Stimulated activated CD4-positive, alpha-beta T cell treated with anti-CD3 and anti-CD28 coated beads, Interleukin-1b, Interleukin-23, amount 100 ng/mL, for 24 hours (primary cell): ENCODE results near the gene PTPRM.
"Not testable (repeated sequence)": the region's sequence is repeated elsewhere in the genome, so short reads cannot be mapped to it uniquely, and the experiment has no call there.

ENCODE experiments used
- DNase-seq, 4 experiments: peaks; one replicate each; pipeline ENCODE4 v3.0.0-alpha.2; 2020; ENCODE audit warnings: low read depth in 4 of 4, low spot score in 1 of 4

Gene PTPRM

DNA sequence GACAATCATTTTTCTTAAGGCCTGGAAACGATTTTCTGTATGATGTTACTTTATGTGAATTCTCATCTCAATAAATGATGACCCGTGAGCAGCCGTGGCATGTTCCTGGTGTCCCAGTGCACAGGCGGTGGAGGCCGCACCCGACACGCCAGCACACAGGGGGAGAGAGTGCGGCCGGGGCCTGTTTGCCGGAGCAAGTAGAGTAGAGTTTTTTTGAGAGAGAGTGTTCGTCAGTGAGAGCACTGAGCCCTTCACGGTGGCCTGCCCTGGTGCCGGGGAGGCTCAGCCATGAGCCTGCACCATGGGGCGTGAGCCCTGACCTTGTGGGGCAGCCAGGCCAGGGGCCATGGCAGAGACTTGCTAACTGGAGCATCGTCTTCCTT is 839.7 kb downstream of the PTPRM start:
- DNase-seq: no peak

DNA sequence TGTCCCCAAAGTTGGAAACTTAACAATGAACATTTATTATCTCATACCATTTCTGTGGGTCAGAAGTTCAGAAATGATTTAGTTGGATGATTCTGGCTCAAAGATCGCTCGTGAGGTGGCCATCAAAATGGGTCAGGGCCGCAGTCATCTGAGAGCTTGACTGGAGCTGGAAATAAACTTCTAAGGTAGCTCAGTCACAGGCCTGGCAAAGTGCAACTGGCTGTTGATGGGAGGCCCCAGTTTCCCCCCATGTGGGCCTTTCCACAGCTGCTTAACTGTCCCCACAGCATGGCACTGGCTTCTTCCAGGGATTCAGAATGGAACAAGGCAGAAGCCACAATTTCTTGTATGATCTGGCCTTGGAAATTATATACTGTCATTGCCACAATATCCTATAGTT is 842.0 kb downstream of the PTPRM start:
- no peak for DNase-seq

DNA sequence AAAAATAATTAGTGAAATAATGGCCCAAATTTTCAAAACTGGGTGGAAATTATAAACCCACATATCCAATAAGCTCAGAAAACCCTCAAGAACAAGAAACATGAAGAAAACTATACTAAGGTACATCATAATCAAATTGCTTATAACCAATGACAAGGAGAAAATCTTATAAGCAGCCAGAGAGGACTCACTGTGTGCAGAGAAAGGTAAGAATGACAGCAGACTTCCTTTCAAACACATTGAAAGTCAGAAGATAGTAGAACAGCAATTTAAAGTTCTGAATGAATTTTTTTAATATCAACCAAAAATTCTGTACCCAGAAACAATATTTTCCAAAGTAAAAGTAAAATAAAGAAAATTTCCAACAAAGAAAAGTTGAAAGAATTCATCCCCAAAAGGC is 844.4 kb downstream of the PTPRM start:
- no peak for DNase-seq

DNA sequence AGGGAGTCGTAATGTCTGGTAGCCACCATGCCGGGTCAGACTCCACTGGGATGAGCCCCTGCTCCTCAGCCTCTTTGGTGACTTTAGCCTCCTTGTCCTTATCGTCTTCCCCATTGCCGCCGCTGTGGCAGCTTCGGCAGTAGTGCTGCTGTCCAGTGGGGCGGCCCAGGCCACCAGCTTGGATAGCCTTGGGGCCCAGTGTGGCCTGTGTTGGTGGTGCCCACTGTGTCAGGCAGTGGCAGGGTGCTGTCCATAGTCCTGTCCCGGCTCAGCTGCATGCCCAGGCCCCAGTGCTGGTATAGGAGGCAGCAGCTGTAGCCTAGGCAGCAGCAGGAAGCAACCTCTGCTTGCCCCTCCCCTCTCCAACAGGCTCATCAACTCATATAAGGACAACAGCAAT is 845.0 kb downstream of the PTPRM start:
- DNase-seq: no peak

DNA sequence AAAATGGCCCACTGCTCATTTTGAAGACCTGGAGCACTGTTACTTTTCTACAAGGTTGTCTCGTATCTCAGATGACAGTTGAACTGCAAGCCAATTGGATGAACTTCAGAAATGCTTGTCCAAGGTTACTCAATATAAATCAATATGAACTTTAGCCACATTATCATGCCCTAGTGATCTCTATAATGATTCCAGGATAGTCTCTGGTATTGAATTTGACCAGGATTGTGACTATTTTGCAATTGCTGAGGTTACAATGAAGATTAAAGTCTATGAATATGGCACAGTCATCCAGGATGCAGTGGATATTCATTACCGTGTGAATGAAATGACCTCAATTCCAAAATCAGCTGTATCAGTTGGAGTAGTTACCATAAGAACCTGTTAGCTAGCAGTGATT is 846.1 kb downstream of the PTPRM start:
- DNase-seq: no peak

DNA sequence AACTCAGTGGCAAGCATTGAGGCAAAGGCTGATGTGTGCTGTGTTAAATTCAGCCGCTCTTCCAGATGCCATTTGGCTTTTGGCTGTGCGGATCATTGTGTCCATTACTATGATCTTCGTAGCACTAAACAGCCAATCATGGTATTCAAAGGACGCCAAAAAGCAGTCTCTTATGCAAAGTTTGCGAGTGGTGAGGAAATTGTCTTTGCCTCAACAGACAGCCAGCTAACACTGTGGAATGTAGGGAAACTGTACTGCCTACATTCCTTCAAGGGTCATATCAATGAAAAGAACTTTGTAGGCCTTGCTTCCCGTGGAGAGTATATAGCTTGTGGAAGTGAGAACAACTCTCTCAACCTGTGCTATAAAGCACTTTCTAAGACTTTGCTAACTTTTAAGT is 846.6 kb downstream of the PTPRM start:
- DNase-seq: no peak

DNA sequence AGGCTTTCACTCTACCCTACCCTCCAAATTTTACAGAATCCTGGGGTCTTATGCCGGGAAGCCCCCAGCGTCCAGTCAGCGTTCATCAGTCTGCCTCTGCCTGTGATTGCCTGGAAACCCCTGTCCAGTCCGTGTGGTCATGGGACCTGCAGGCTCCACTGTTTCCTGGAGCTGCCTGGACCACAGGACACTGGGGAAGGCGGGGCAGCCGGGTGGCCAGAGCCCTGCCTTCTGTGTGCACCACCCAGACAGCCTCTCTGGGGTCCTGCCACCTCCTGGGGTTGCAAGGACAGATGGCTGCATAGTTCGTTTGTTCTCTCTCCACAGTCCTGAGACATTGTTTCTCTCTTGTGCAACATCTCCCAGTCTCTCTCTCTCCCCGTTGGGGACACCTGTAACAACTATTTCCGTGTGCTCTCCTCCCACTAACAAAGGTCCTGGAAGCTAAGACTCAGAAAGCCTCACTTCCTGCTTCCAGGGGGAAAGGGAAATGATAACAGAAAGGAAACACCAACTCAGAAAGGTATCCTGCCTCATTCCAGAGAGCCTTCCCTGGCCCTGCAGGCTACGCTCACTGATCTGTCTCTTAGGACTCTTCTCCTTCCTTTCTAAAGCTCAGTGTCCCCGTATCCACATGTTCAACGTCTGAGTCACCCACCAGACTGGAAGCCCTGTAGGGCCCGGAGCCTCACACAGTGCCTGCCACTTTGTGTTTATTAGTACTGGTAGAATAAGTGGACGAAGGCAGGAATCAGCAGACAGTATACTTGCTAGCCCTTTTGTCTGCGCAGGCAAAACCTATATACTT is 849.3 kb downstream of the PTPRM start:
- no peak for DNase-seq

DNA sequence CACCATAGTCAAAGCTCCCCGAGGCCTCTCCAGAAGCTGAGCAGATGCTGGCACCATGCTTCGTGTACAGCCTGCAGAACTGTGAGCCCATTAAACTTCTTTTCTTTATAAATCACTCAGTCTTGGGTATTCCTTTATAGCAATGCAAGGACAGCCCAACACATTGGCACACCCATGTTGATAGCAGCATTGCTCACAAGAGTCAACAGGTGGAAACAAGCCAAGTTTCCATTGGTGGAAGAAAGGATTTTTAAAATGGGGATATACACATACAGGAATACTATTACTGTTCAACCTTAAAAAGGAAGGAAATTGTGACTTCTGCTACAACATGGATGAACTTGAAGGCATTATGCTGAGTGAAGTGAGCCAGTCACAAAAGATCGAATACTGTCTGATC is 855.3 kb downstream of the PTPRM start:
- no peak for DNase-seq

DNA sequence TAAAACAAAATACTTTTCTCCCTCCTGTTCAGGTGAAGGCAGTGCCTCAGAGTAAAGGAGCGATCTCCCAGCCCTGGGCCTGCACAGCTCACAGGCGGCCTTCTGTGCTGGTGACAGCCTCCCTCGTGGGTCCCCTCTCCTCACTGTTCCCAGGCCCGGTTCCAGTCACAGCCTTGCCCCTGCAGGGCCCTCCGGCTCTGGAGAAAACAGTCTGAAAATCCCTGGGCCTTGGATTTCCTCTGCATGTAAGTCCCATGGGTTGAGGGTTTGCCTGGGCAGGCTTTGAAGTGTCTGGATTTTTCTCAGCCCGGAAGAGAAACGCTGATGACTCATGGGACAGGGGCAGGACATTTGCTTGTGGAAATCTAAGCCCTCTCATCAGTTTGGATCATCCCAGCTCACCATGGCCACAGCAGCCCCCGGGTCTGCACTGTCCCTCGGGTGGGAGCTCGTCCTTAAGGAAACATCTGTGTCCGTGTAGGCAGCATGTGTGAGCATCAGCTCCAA is 856.0 kb downstream of the PTPRM start:
- DNase-seq: no peak

DNA sequence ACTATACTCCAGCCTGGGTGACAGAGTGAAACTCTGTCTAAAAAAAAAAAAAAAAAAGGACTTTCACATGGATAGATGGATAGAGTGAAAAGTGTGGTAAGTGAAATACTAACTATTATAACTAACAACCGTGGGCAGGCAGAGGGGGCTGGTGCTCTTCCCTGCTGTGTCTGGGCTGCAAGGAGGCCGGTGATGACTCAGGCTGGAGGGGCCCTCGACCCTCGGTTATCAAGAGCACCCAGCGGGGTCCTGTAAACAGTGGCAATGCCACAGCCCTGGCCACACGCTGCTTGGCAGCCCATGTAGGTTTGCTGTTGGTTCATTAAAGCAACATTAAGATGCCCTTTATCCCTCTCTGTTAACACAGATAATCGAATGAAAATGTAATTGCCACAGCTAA is 857.4 kb downstream of the PTPRM start:
- no peak for DNase-seq

DNA sequence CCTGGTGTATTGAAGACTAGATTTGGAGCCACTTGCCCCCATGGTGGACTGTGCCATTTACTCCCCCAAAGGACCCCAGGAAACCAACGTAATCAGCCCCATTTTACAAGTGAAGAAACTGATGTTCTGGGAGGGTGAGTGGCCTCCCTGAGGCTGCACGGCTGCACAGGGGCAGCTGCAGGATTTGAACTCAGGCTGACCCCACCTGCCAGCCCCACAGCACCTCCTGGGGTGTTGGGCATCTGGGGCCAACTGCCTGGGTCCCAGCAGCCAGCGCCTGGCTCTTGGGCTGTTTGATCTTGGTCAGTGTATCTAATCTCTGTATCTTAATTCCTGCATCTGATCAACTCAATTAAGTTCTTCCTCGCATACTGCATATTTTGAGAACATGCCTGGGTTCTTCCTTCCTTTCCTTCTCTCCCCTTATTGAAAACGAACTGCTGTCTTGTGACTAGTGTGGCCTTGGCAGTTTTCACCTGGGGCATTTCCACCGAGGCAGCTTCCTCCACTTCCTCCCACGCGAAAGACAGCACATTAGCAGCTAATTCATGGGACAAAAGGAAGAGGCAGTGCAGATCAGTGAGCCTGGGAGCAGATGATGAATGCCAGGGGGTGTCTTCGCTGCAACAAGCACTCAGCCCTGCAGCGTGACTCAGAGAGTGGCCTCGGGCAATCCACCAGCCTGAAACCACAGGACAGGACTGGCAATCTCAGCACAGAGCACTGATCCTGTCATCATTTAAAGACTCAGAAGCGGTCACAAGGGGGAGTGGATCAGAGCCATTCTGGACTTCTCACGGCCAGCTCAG is 858.0 kb downstream of the PTPRM start:
- DNase-seq: no peak

DNA sequence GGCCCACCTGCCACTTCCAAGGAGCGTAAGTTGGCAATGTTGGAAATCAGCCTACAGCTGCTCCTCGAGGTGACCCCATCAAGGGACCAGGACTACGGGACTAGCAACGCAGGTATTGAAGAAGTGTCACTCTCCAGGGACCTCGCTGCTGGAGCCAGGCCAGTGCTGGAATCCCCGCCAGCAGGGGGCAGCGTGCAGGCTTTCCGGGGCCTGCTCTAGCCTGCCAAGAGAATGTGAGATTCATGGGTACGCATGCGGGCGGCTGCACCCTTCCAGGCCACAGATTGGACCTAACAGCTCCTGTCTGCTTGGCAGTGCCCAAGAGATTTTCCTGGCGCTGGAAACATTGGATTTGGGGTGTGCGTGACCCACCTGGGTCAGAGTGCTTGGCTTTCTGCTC is 859.3 kb downstream of the PTPRM start:
- peak in 1 of 4 experiments; percentile 1 for DNase-seq

DNA sequence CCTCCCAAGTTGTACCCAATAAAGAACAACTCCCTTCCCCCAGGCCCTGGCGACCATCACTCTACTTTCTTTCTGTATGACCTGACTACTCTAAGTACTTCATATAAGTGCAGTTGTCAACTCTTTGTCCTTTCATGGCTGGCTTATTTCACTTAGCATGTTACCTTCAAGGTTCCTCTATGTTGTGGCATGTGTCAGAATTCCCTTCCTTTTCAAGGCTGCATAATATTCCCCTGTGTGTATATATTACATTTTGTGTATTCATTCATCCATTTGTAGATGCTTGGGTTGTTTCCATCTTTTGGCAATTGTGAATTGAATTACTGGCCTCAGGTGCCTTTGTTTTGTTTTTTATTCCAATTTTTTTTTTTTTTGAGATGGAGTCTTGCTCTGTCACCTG is 860.2 kb downstream of the PTPRM start:
- DNase-seq: no peak

DNA sequence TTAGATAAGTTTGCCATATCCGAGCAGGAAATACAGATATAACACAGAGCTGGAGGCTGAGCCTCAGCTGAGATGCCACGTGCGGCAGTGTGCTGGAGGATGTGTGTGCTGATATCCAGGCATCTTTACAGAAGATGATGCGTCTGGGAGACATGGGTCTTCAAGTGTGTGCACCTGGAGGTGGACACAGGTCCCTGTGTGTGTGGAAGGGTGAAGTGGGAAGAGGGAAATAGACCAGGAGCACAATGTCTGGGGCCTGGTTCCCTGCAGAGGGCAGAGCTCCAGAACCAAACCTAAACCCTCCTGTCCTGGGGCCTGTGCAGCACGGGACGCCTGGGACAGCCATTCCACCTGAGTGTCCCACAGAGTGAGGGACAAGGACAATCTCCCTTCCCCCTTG is 861.8 kb downstream of the PTPRM start:
- no peak for DNase-seq

DNA sequence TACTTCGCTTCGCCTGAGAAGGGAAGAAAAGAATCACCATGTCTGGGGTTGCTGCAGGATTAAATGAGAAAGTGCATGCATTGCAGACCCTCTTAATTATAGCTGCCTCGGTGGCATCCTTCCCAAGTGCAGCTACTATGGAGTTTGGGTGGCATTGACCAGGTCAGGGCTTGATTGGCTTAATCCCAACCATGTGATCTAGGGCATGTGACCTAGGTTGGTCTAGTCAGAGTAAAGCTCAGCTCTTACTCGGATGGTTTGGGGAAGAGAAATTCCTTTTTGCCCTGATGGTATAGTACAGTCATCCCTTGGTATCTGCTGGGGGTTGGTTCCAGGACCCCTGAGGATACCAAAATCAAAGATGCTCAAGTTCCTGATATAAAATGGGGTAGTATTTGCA is 863.9 kb downstream of the PTPRM start:
- no peak for DNase-seq

DNA sequence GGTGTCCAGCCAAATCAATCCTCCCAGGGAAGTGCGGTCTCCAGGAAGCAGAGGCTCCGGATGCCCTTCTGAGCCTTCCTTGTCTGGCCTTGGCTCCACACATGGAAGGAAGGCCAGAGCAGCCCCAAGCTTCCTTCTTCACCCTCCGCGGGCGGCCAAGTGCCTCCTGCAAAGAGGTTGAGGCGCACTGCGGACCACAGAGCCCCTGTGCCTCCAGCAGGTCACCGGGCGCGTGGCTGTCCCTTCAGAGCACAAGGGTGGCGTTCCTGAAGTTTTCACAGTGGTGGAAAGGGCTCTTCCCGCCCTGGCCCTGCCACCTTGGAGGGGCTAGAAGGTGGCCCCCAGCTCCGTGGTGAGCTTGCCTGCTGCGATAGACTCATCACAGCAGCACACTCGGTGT is 866.2 kb downstream of the PTPRM start:
- DNase-seq: no peak

DNA sequence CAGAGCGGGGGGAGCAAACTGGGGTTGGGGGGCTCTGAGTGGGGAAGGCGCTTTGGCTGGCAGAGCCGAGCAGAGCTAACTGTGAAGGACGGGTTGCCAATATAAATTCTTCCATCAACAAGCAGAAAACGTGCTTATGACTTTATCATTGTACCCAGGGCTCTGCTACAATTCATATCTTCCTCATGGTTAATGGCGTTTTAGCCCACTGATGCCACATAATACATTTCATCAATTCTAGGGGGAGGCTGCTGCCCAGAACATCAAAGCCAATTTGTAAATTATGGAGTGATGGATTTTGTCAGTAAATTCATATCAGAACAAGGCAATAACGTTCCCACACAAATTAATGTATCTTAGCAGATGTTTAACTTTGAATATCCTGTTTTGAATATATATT is 866.7 kb downstream of the PTPRM start:
- no peak for DNase-seq

DNA sequence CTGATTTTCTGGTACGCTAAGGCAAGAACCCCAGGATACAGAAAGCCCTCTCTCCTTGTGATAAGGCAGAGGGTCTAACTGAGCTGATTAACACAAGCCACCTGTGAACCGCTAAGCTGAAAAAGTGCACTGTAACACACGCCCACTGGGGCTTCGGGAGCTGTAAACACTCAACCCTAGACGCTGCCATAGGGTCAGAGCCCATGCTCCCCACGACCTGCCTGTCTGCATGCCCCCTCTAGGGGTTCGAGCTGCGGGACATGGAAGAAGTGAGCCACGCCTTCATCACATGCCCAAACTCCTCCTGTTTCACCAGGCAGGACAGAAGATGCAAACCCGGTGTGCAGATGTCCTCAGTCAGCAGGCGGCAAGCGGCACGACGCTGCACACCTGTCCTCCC is 868.3 kb downstream of the PTPRM start:
- DNase-seq: no peak

DNA sequence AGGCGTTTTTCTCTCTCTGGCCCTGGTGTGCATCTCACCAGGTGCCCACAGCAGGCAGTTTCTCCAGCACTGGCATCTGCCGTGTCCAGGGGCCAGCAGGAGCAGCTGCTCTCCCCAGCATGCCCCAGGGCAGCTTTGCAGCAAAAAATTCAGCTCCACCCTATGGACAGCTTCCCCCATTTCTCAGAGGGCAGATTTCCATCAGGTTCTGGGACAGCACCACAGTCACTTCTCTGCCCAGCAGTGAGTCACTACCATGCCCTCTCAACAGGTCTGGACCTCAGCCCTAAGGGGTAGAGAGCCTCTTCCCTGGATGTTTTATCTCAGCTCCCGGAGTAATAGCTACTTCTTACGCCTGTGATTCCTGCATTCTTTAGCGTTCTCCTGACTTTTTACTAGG is 871.9 kb downstream of the PTPRM start:
- no peak for DNase-seq

DNA sequence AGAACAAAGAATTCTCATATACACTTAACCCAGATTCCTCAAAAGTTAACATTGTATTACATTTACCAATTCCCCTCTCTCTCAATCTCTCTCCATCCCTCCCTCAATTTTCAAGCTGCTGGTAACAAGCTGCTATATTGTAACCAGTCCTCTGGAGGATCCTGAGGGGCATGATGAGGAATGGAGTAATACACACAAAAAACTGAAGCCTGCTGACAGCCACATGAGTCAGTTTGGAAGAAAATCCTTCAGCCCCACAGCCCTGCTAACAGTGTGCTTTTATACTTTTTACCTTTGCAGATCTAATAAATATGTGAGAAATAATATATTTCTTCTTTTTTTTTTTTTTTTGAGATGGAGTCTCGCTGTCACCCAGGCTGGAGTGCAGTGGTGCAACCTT is 876.4 kb downstream of the PTPRM start:
- no peak for DNase-seq

DNA sequence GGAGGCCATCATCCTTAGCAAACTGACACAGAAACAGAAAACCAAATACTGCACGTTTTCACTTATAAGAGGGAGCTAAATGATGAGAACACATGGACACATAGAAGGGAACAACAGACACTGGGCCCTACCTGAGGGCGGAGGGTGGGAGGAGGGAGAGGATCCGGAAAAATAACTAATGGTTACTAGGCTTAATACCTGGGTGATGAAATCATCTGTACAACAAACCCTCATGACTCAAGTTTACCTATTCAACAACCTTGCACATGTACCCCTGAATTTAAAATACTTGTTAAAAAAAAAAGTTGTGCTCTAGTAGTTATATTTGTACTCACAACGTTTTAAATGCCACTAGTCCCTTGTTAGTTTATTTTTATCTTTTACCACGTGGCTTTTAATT is 879.8 kb downstream of the PTPRM start:
- DNase-seq: not testable (repeated sequence)

DNA sequence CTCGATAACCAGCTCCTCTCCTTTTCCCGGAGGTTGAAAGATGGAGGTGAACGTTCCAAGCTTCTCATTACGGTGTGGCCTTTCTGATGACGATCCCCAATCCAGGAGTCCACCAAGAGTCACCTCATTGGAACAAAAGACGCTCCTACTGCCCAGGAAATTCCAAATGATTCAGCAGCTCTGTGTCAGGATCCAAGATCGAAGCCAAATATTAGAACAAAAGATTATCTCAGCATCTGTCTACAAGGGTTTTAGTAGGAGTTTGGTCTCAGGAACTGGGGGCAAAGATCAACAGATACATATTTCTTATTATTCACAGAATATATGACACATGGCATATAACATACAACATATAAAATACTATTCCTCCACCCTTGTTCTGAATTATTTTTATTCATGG is 881.0 kb downstream of the PTPRM start:
- no peak for DNase-seq

DNA sequence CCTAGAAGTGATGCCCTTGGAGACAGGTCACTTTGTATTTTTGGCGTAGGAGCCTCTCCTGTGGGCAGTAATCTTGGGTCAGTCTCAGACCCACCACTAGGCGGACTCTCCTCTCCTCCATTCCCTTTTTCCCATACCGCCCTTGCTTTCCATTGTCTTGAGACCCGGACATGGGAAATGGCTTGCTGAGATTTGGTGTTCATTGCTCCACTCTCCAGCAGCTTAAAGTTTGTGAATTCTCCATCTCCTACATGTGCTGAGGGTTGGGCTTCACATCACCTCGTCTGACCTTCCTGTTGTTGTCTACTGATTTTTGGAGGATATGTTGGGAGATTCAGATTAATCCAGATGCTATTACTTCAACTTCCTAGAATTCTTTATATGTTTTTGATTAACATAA is 882.9 kb downstream of the PTPRM start:
- no peak for DNase-seq
